ENCODE data around the gene FAU.

The FAU gene

GRCh38 chr11:65117206-65118096 is 4.5 kb downstream of the FAU start, which contains the start of gene ZNHIT2 (continued):
- TF ChIP-seq ZNF837 (tag by site-specific recombination; IDR thresholded peaks at IDR 0.05): peak; percentile 99
- TF ChIP-seq ZFP41 (tag by site-specific recombination; IDR thresholded peaks at IDR 0.05; ENCODE audit: borderline replicate concordance): no peak
- peak; percentile 76; the same call in 1 of the 2 replicates for TF ChIP-seq ZXDB (tag by site-specific recombination; IDR thresholded peaks at IDR 0.05)
- TF ChIP-seq ZNF701 (tag by site-specific recombination; IDR thresholded peaks at IDR 0.05): no peak
- peak; percentile 68 for TF ChIP-seq GLIS1 (tag by site-specific recombination; IDR thresholded peaks at IDR 0.05)
- TF ChIP-seq ZNF510 (tag by site-specific recombination; IDR thresholded peaks at IDR 0.05; ENCODE audit: insufficient replicate concordance): no peak
- TF ChIP-seq ZBTB8A (tag by site-specific recombination; IDR thresholded peaks at IDR 0.05): peak; percentile 89
- TF ChIP-seq ZNF626 (tag by site-specific recombination; IDR thresholded peaks at IDR 0.05): no peak
- TF ChIP-seq YY2 (tag by site-specific recombination; IDR thresholded peaks at IDR 0.05): peak; percentile 31; the same call in 1 of the 2 replicates
- TF ChIP-seq EGR2 (tag by site-specific recombination; IDR thresholded peaks at IDR 0.05; ENCODE audit: low read depth): no peak; the same call in 1 of the 2 replicates
- no peak for TF ChIP-seq IKZF3 (tag by site-specific recombination; IDR thresholded peaks at IDR 0.05)
- peak; percentile 71; the same call in 1 of the 2 replicates for TF ChIP-seq SP3 (tag by site-specific recombination; IDR thresholded peaks at IDR 0.05)
- TF ChIP-seq ZIC2 (tag by site-specific recombination; IDR thresholded peaks at IDR 0.05): peak; percentile 66
- no peak for TF ChIP-seq ZNF174 (tag by site-specific recombination; IDR thresholded peaks at IDR 0.05)
- no peak for TF ChIP-seq MEIS1 (CRISPR knock-in tag; IDR thresholded peaks at IDR 0.05; ENCODE audit: borderline replicate concordance)
- no peak for TF ChIP-seq ZNF555 (tag by site-specific recombination; conservative IDR thresholded peaks at IDR 0.05)
- TF ChIP-seq PRDM6 (tag by site-specific recombination; IDR thresholded peaks at IDR 0.05): no peak
- peak; percentile 65; the same call in 1 of the 2 replicates for TF ChIP-seq ZNF394 (tag by site-specific recombination; IDR thresholded peaks at IDR 0.05; ENCODE audit: borderline replicate concordance)
- TF ChIP-seq YY1 (tag by site-specific recombination; IDR thresholded peaks at IDR 0.05): 0 out of 2 replicates have a peak, but pooled peaks have one; percentile 58
- TF ChIP-seq ZNF266 (tag by site-specific recombination; IDR thresholded peaks at IDR 0.05; ENCODE audit: low read depth): no peak
- TF ChIP-seq ZNF354C (tag by site-specific recombination; IDR thresholded peaks at IDR 0.05; ENCODE audit: borderline replicate concordance, low read depth): no peak
- TF ChIP-seq ZNF76 (tag by site-specific recombination; IDR thresholded peaks at IDR 0.05; ENCODE audit: borderline replicate concordance, low read depth): peak; percentile 59; the same call in 1 of the 2 replicates
- TF ChIP-seq OSR2 (tag by site-specific recombination; IDR thresholded peaks at IDR 0.05): peak; percentile 38
- peak; percentile 61; the same call in 1 of the 2 replicates for TF ChIP-seq PATZ1 (tag by site-specific recombination; IDR thresholded peaks at IDR 0.05)
- peak; percentile 54 for TF ChIP-seq ZFHX2 (tag by site-specific recombination; conservative IDR thresholded peaks at IDR 0.05)
- TF ChIP-seq ZEB2 (tag by site-specific recombination; IDR thresholded peaks at IDR 0.05): peak; percentile 93
- TF ChIP-seq SP7 (tag by site-specific recombination; IDR thresholded peaks at IDR 0.05): peak; percentile 72; the same call in 1 of the 2 replicates
- TF ChIP-seq ZNF423 (tag by site-specific recombination; IDR thresholded peaks at IDR 0.05): no peak
- TF ChIP-seq ZBTB11 (tag by site-specific recombination; conservative IDR thresholded peaks at IDR 0.05; ENCODE audit: low read depth): peak; percentile 93

Data from HEK293 (cell line).